CD4-positive, alpha-beta T cell (primary cell): Measurements from ENCODE around the gene SH3RF2. TPM values are rescaled to one million over a fixed set of nuclear protein-coding genes. Genes with fewer than 3 reads are reported as not detected.

ENCODE experiments used
- ATAC-seq: fragments of 200-7000 bp; cut with Tn5 transposase; one replicate; pipeline ENCODE4 v1.10.0; 2022; ENCODE audit warnings: mild to moderate bottlenecking; ENCODE audit not compliant: poor library complexity
- CTCF ChIA-PET: fragments of 350-600 bp; sonication (Branson Sonifier 250); formaldehyde crosslinking; loops from one replicate; lab custom pipeline; 2021; ENCODE audit warnings: antibody characterized with exemption, inconsistent platforms; lab: Charles Lee
- POLR2A ChIA-PET: fragments of 350-600 bp; sonication (Branson Sonifier 250); formaldehyde crosslinking; loops from one replicate; lab custom pipeline; 2021; ENCODE audit warnings: antibody characterized with exemption, inconsistent platforms; lab: Charles Lee
- DNase-seq, 14 experiments: peaks; one replicate each; pipeline ENCODE4 v3.0.0-alpha.2; 2013 to 2020; ENCODE audit warnings: mixed read lengths in 2 of 14
- H3K27ac ChIP-seq, 2 donors: one replicate each; pipeline versions ENCODE4 v1.5.1 to v1.7.0; 2013; ENCODE audit warnings: low read length in 2 of 2, low read depth in 1 of 2, mild to moderate bottlenecking in 1 of 2
- H3K27me3 ChIP-seq, 2 experiments: 1 replicate in 1 of 2; 2 replicates in 1 of 2; pipeline versions ENCODE4 v1.6.1 to v1.7.0; 2013; ENCODE audit warnings: low read length in 2 of 2, control low read depth in 1 of 2, mild to moderate bottlenecking in 1 of 2, moderate library complexity in 1 of 2; ENCODE audit not compliant: insufficient read depth in 2 of 2, control insufficient read depth in 1 of 2
- H3K36me3 ChIP-seq: one replicate; pipeline ENCODE4 v1.6.1; 2013; ENCODE audit warnings: low read length, control low read depth; ENCODE audit not compliant: insufficient read depth
- H3K4me1 ChIP-seq: one replicate; pipeline ENCODE4 v1.6.1; 2013; ENCODE audit warnings: low read length, control low read depth; ENCODE audit not compliant: insufficient read depth
- H3K4me3 ChIP-seq: one replicate; pipeline ENCODE4 v1.5.1; 2013; ENCODE audit warnings: mild to moderate bottlenecking, low read length, moderate library complexity
- H3K9me3 ChIP-seq, 2 experiments: 1 replicate in 1 of 2; 2 replicates in 1 of 2; pipeline versions ENCODE4 v1.6.1 to v1.7.0; 2013; ENCODE audit warnings: low read length in 2 of 2, mild to moderate bottlenecking in 2 of 2, control low read depth in 1 of 2, moderate library complexity in 1 of 2; ENCODE audit not compliant: control insufficient read depth in 1 of 2, insufficient read depth in 1 of 2
- H3K27ac Mint-ChIP-seq: one replicate; pipeline ENCODE4 v1.8.0; 2020; ENCODE audit warnings: mixed read lengths
- H3K27me3 Mint-ChIP-seq: one replicate; pipeline ENCODE4 v1.8.0; 2021; ENCODE audit warnings: mixed read lengths
- H3K36me3 Mint-ChIP-seq: one replicate; pipeline ENCODE4 v1.8.0; 2021; ENCODE audit warnings: low read depth, mixed read lengths
- H3K4me1 Mint-ChIP-seq: one replicate; pipeline ENCODE4 v1.8.0; 2021; ENCODE audit warnings: low read depth, mixed read lengths
- H3K4me3 Mint-ChIP-seq: one replicate; pipeline ENCODE4 v1.8.0; 2020; ENCODE audit warnings: mild to moderate bottlenecking, mixed read lengths
- H3K9me3 Mint-ChIP-seq: one replicate; pipeline ENCODE4 v1.8.0; 2020; ENCODE audit warnings: mixed read lengths
- CTCF ChIP-seq: fragments of 200-600 bp; IDR thresholded peaks from one replicate; pipeline ENCODE4 v1.8.0; 2022; ENCODE audit warnings: antibody characterized with exemption, mild to moderate bottlenecking
- intact Hi-C, 2 experiments: fragments of 100-400 bp; cut with DNase I in 1 of 2; cut with micrococcal nuclease in 1 of 2; formaldehyde crosslinking; loops; one replicate each; pipeline versions ENCODE4 v1.15.1 to v1.9.0; 2023 to 2025; cut with DNase I, micrococcal nuclease
- total RNA-seq, 174 experiments: library from RNA in 2 of 174; stranded (reverse) in 2 of 174; gene quantifications; one replicate each; pipeline ENCODE4 v1.2.3 and lab custom pipeline; 2021 to 2026

The SH3RF2 gene
- total RNA-seq, 2 experiments from 2014 or later = 0.11 to 0.42 TPM

GRCh38 chr5:146071171-146071570, 134.8 kb downstream of the SH3RF2 start:
- no peak for TF ChIP-seq CTCF
- ATAC-seq (no peak), DNase-seq (no peak)
- Mint-ChIP-seq H3K9me3 (no peaks in the 10 kb centered on the region), H3K27ac (no peak overlapping the region), H3K4me3 (no peak overlapping the region), H3K27me3 (peaks cover 9% of the 10 kb centered on the region), H3K36me3 (no peaks in the 10 kb centered on the region), H3K4me1 (no peaks in the 10 kb centered on the region)
- Histone ChIP-seq H3K9me3 (no peaks in the 10 kb centered on the region), H3K4me1 (no peaks in the 10 kb centered on the region), H3K36me3 (no peaks in the 10 kb centered on the region), H3K4me3 (no peak overlapping the region), H3K27ac (no peak overlapping the region), H3K27me3 (peaks cover 0 to 2% of the 10 kb centered on the region in 2 experiments)
- ChIA-PET POLR2A (no interaction called here), CTCF (no interaction called here)
- intact Hi-C loops = no loop called here

- Histone ChIP-seq H3K27me3 (peaks cover 0 to 2% of the 10 kb centered on the region in 2 experiments), H3K36me3 (no peaks in the 10 kb centered on the region), H3K4me1 (no peaks in the 10 kb centered on the region), H3K4me3 (no peak overlapping the region), H3K27ac (no peak overlapping the region), H3K9me3 (no peaks in the 10 kb centered on the region)
- H3K36me3 Mint-ChIP-seq = no peaks in the 10 kb centered on the region
- CTCF ChIA-PET = no interaction called here
- intact Hi-C loops = no loop called here
- TF ChIP-seq CTCF = no peak
- no peak overlapping the region for H3K4me3 Mint-ChIP-seq
- peaks cover 9% of the 10 kb centered on the region for H3K27me3 Mint-ChIP-seq
- no peak overlapping the region for H3K27ac Mint-ChIP-seq
- H3K4me1 Mint-ChIP-seq = no peaks in the 10 kb centered on the region
- no peak for ATAC-seq
- POLR2A ChIA-PET = no interaction called here
- H3K9me3 Mint-ChIP-seq = no peaks in the 10 kb centered on the region
- no peak for DNase-seq
Observed at GRCh38 chr5:146072595-146072994, 136.2 kb downstream of the SH3RF2 start.

GRCh38 chr5:146073239-146073900, 137.0 kb downstream of the SH3RF2 start:
- no peak overlapping the region for H3K4me3 ChIP-seq
- H3K4me1 ChIP-seq = no peaks in the 10 kb centered on the region
- no peak overlapping the region for H3K27ac ChIP-seq
- ChIA-PET POLR2A (no interaction called here), CTCF (no interaction called here)
- Mint-ChIP-seq H3K9me3 (no peaks in the 10 kb centered on the region), H3K27ac (no peak overlapping the region), H3K36me3 (no peaks in the 10 kb centered on the region), H3K4me3 (no peak overlapping the region), H3K4me1 (no peaks in the 10 kb centered on the region), H3K27me3 (peaks cover 9% of the 10 kb centered on the region)
- intact Hi-C loops = no loop called here
- no peaks in the 10 kb centered on the region for H3K9me3 ChIP-seq
- no peak for TF ChIP-seq CTCF
- no peak for ATAC-seq
- no peak for DNase-seq
- no peaks in the 10 kb centered on the region for H3K36me3 ChIP-seq
- H3K27me3 ChIP-seq = peaks cover 0 to 2% of the 10 kb centered on the region in 2 experiments
